Right ventricle myocardium inferior (tissue), 1 donor: ENCODE results near the gene HAGH. TPM values are rescaled to one million over a fixed set of nuclear protein-coding genes. Genes with fewer than 3 reads are reported as not detected.
A peak's percentile ranks its signal among the peaks of the same experiment; 100 is the strongest.

ENCODE experiments used
- ATAC-seq: fragments of 200-7000 bp; cut with Tn5 transposase; one replicate; pipeline ENCODE4 v1.9.1; 2020; ENCODE audit warnings: mild to moderate bottlenecking, moderate library complexity
- DNase-seq: peaks from one replicate; pipeline ENCODE4 v3.0.0; 2021; ENCODE audit errors: missing footprints
- intact Hi-C: fragments of 100-400 bp; cut with DNase I; formaldehyde crosslinking; loops from one replicate; pipeline ENCODE4 v1.11.0; 2022
- total RNA-seq: library from RNA; stranded (reverse); fragmentation: NEBNext Ultra II Directional; extraction: Animal tissue kit (Norgen Biotek cat#: 25700); gene quantifications from one replicate; pipeline ENCODE4 v1.2.1, GENCODE V29; 2021
- donor health status: DM: no; HTN: yes; CAD: no; lungs with severe emphysema.

The HAGH gene
- total RNA-seq, 1 donor from 2014 or later, result 171 TPM

DNA sequence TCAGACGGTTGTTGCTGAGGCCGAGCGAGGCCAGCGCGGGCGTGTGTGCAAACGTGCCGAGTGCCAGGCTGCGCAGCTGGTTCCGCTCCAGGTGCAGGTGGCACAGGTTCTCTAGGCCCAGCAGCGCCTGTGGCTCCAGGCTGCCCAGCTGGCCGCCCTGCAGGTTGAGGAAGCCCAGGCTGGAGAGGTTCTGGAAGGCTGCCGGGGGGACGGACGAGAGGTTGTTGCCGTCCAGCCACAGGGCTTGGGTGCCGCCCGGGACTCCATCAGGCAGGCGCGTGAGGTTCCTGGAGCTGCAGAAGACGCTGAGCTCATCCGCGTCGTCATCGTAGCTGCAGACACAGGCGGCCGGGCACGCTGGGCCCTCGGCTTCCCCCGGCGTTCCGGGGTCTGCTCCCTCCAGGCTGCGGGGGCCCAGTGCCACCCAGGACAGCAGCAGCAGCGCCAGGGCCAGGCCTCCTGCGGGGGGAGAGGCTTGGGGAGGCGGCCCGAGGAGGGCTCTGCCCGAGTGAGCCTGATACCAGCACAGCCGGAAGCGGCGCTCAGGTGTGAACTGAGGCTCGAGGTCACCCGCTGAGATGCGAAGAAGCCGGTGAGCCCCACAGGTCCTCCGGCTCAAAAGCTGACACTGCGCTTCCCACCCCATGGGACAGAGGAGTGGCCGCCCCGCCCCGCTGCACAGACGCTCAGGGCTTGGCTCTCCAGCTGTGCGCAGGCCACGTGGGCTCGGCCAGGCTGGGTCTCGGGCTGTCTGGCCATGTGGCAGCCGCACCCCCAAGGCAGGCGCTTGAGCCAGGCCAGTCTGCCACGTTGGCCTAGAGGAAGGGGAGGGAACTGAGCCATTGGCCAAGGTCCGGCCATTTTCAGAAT is 34.4 kb downstream of the HAGH start:
- intact Hi-C loops, result no loop called here
- ATAC-seq (no peak), DNase-seq (no peak)

DNA sequence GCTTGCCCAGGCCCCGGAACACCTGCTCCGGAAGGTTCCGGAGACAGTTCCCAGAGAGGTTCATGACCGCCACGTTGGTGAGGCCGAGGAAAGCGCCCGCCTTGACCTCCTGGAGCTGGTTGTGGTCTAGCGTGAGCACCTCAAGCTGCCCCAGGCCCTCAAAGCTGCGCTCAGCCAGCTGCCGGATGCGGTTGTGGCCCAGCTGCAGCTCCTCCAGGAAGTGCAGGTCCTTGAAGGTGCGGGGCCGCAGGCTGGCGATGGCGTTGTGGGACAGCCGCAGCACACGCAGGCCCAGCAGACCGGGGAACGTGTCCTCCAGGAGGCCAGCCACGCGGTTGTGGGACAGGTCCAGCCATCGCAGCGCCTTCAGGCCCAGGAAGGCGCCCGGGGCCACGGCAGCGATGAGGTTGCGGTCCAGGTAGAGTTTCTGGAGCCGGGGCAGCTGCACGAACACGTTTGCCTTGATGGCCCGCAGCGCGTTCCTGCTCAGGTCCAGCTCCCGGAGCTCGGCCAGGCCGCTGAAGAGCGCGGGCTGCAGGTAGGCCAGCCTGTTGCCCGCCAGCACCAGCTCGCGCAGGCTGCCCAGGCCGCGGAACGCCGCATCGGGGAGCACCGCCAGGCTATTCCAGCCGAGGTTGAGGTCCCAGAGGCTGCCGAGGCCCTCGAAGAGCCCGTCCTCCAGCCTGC is 35.2 kb downstream of the HAGH start:
- ATAC-seq (no peak), DNase-seq (peak; percentile 64)
- intact Hi-C loops, result no loop called here

DNA sequence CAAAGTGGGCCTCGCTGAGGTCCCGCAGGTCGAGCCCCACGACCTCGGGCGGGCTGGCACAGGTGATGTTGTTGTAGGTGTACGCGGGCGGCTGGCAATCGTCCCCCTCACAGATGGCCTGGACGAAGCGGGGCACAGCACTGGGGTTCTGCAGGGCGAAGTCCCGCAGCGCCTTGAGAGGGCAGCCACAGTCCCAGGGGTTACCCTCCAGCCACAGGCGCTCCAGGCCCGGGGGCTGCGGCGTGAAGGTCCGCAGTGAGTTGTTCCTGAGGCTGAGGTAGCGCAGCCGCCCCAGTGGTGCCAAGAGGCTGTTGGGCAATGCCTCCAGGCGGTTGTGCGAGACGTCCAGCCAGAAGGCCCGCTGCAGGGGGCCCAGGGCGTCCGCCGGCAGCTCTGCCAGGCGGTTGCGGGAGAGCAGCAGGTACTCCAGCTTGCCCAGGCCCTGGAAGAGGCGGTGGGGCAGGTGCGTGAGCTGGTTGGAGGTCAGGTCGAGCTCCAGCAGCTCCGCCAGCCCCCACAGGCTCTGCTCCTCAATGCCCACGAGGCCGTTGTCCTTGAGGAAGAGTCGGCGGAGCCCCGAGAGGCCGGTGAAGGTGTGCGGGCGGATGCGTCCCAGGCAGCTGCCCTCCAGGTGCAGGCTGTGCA is 35.9 kb downstream of the HAGH start:
- DNase-seq (no peak), ATAC-seq (no peak)
- intact Hi-C loops, result no loop called here

DNA sequence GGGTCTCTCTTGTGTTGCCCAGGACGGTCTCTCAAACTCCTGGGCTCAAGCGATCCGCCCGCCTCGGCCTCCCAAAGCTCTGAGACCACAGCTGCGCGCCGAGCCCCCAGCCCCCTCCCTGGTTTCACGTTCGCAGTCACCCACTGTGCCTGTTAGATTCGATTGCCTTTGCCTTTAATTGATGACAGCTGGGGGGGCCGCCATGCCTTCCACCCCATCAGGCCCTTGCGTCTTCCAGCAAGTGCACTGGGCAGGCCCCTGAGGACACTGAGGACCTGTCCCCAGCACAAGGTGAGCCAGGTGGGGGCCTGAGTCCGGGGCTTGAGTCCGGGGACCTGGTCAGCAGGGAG is 36.4 kb downstream of the HAGH start:
- intact Hi-C loops, result no loop called here
- DNase-seq (no peak), ATAC-seq (no peak)

DNA sequence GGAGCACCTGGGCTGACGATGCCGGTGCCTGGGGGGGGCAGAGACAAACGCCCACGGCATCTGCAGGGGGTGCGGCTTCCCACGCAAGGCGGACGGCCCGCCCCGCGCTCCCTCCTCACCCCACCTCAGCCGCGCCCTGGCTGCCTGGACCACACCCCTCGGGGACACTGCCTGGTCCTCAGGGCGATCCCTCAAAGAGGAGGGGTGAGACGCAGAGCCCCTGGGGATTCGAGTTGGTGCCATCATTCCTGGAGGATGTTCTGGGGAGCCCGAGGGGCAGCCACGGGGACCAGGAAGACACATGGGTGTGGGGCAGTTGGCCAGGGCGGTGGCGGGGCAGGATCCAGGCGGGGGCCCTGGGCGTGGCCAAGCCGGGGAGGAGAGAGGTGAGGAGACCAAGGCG is 37.0 kb downstream of the HAGH start:
- ATAC-seq (no peak), DNase-seq (peak; percentile 50)
- intact Hi-C loops, result loop anchor here (5.0 kb wide), 1 partner anchor 33 kb away; no protein-coding TSS in a partner anchor

DNA sequence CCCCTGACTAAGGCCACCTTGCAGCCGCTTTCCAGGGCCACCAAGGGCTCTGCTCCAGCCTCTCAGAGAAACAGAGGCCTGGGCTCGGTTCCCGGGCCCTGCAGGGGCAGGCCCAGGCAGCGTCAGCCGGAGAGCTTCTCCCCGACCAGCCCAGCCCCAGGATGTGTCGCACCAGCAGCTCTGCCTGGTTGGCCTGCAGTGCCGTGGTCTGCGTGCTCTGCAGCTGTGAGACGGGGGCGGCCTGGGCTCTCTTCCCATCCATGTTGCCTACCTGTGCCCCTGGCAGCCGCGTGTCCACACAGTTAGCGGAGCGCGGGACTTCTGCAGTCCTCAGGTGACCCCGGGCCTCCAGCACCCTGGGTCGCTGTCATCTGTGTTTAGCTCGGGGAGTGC is 37.9 kb downstream of the HAGH start:
- intact Hi-C loops, result loop anchor here (5.0 kb wide), 1 partner anchor 34 kb away; no protein-coding TSS in a partner anchor
- peak; percentile 64 for DNase-seq

DNA sequence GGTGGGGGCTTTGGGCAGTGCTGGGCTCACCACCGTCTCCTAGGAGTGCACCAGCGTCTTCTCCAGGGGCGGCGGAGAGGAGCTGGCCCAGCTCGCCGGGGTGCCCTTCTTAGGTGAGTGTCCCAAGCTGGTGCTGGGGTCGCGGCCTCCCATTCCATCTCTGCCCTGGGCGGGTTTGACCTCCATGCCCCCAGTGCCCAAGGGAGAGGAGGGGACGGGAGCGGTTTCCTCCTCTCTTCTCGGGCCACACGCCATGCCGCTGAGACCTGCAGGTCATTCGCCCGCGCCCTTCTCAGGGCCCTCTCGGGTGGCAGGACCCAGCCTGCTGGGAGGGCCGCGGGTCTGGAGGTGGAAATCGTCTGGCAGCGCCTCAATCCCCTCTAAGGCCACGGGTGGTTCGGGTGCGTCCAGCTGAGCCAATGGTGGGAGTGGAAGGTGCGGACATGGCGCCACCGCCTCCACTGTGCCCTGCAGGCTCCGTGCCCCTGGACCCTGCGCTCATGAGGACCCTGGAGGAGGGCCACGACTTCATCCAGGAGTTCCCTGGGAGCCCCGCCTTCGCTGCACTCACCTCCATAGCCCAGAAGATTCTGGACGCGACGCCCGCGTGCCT is 38.4 kb downstream of the HAGH start:
- intact Hi-C loops, result loop anchor here (5.0 kb wide), 1 partner anchor 34 kb away; no protein-coding TSS in a partner anchor
- no peak for ATAC-seq
- DNase-seq, result no peak

More for the DNA sequence above, 37.9 kb downstream of the HAGH start:
- ATAC-seq, result no peak

DNA sequence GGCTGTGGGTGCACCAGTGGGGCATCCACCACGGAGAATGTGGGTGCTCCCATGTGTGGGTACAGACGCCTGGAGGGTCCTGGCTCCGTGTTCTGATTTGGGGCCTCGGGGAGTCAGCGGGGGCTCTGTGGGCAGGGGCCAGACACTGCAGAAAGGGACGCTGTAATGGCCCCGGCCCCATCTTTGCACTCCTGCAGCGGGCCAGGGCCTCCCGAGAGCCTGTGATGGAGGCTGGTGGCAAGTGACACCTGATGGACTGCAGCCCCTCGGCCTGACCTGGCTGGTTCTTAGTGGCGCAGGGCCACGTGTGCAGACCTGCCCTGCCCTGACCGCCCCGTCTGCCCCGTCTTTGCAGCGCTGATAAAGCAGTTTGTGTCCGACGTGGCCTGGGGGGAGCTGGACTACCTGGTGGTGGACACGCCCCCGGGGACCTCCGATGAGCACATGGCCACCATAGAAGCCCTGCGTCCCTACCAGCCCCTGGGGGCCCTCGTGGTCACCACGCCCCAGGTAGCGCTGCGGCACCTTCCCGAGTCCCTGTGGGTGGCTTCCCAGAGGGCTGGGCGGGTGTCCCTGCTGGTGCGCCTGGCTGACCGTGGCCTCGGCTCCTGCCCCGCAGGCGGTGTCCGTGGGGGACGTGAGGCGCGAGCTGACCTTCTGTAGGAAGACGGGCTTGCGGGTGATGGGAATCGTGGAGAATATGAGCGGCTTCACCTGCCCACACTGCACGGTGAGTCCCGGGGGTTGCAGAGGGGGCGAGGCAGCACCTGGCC is 39.1 kb downstream of the HAGH start:
- intact Hi-C loops, result loop anchor here (5.0 kb wide), 1 partner anchor 35 kb away; no protein-coding TSS in a partner anchor
- DNase-seq (peak; percentile 55), ATAC-seq (no peak)

DNA sequence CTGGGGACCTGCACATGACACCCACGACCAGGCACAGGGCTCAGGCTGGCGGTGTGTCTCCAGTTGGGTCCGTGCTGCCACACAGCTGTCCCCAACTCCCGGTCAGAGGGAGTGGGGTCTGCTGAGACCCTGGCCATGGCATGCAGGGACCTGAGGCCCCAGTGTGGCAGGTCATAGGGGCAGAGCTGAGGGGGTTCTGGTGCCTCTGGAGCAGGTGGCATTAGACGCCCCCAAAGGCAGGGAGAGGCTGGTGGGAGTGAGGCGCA is 39.6 kb downstream of the HAGH start:
- ATAC-seq, result no peak
- no peak for DNase-seq
- intact Hi-C loops, result loop anchor here (5.0 kb wide), 1 partner anchor 35 kb away; no protein-coding TSS in a partner anchor

DNA sequence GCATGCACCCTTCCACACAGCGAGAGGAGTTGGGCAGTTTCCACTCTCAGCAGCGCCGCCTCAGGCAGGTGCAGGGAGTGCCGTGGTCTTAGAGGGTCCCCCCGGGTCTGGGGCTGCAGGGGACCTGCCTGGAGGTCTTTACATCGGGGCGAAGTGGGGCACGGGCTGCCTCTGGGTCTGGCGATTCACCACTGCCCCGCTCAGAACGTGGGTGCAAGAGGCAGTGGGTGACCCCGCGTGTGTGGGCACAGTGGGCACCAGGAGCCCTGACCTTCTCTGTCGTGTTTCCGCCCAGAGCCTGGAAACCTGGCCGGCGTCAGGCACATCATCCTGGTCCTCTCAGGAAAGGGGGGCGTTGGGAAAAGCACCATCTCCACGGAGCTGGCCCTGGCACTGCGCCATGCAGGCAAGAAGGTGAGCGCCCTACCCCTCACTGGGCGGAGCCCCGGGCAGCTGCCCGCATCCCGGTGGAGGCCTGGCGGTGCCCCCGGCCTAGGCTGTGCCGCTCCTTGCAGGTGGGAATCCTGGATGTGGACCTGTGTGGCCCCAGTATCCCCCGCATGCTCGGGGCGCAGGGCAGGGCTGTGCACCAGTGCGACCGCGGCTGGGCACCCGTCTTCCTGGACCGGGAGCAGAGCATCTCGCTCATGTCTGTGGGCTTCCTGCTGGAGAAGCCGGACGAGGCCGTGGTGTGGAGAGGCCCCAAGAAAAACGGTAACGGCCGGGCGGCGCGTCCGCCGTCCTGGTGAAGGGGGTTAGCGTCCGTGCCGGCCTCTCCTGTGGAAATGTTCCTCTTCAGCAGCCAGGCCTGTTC is 40.2 kb downstream of the HAGH start:
- DNase-seq (peak; percentile 60), ATAC-seq (no peak)
- intact Hi-C loops, result loop anchor here (5.0 kb wide), 1 partner anchor 36 kb away; no protein-coding TSS in a partner anchor

DNA sequence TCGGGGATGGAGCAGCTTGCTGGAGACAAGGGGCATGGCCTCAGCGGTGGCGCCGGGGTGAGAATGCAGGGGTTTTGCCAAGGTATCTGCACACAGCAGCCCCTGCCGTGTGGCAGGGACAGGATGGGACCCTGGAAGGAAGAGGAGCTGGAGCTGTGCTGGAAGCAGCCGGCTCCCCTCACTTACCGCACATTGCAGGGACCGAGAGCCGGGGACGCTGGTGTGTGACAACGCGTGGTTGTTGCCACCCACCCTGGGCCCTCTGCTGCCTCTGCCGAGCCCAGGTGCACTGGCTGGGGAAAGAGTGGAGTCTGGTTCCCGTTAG is 40.8 kb downstream of the HAGH start:
- no peak for ATAC-seq
- intact Hi-C loops, result loop anchor here (5.0 kb wide), 1 partner anchor 36 kb away; no protein-coding TSS in a partner anchor
- DNase-seq, result no peak

DNA sequence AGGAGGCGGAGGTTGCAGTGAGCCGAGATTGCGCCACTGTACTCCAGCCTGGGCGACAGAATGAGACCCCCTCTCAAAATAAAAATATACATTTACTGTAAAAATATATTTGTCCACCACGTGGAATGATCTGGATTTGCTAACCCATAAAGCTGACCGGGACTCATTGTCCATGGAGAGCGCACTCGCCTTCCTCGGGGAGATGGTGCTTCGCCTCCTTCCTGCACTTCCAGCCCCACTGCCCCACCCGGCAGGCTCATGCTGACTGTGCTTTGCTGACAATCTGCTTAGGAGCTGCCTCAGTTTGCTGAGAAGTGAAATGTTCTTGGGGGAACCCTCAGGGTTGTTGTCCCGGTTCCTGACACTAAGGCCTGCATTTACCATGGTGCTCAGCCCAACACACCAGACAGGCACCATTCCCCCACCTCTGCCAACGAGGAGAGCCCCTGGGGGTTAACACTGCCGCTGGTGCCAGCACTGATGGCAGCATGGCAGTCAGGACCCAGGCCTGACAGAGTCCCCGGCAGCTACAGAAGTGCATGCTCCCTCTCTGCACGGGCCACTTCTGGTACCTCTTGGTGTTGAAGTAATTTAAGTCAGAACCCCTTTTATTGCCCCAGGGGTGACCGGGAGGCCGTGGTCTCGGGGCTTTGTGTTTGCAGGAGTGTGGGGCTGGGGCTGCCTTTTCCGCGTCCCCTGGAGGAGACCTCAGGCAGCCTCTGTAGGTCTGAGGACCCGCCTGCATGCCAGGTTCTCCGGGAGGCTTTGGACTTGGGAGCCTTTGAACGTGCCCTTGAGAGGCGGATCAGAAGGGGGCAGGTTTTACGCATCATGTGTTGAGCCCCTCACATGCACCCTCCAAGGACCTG is 41.4 kb downstream of the HAGH start:
- DNase-seq (no peak), ATAC-seq (no peak)
- intact Hi-C loops, result loop anchor here (5.0 kb wide), 2 partner anchors 37 to 78 kb away; partner anchors contain the start of gene MAPK8IP3

DNA sequence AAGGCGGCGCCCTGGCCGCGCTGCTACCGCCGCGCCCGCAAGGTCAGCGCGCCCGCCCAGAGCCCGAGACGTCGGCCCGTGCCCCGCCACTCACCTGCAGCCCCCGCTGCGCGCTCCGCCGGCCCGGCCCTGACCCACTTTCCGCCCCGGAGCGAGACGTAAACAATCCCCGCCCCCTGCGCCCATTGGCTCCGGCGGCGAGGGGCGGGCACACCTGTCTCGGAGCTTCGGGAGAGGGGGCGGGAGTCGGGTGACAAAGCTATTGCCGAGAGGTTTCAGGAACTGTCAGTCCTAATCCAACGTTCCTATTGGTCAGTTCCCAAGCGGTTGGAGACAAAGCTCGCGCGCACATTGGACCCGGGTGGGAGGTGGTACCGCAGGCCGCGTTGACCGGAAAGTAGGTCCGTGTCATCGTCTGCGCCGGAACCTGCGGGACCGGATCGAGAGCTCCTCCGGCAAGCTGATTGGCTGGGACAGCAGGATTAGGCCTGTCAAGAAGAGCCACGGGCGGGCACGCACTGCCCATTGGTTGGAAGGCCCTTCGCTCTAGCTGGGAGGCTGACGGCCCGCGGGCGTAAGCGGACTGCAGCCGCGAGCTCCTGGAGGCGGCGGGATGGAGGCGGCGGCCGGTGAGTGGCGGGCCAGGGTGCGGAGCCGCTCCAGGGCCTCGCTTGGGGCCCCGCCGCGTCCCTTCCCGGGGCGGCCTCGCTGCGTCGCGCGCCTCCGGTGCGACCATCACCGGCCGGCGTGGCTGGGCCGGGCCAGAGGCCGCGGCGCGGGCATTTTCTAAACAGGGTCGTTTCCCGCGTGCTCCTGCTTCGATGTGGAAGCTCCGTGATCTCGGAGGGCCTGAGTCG is 44.0 kb downstream of the HAGH start, which contains the start of the genes NUBP2 and SPSB3:
TSS of gene NUBP2 (plus strand) at position 553 of the 857 bp plus-strand sequence. CDS start at position 614, 61 bp downstream.
TSS of gene SPSB3 (minus strand) at position 164 of the 857 bp plus-strand sequence. CDS start 1,088 bp downstream, outside the sequence.
- intact Hi-C loops, result loop anchor here (5.0 kb wide), 1 partner anchor 75 kb away; the partner anchor contains the start of gene MAPK8IP3
- peak; percentile 100 for DNase-seq
- peak; percentile 96 for ATAC-seq

DNA sequence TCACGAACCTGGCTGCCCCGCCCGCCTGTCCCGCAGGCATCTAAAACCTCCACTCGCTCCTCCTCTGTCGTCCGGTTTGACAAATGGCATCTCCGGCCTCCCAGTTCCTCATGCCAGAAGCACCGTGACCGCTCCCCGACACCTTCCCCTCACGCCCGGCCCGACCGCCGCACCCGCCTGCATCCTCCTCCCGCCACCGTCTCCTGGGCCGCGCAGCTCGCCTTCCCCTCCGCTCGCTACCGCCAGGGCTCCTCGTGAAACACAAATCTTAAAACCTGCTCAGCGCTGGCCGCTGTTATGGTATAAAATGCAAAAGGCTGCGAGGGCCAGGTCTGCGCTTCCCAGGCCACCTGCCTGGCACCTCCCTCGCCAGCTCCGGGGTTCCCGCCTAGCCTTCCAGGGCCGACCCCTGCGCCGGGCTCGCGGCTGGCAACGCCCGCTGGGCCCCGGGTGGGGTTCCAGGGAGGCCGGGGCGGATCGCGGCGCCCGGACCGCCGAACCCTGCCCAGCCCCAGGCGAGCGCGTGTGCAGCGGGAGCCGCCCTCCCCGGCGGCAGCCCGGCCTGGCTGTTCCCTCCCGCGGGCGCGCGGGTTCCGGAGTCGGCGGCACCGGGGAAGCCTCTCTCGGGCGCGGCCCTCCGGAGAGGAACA is 44.7 kb downstream of the HAGH start:
- no peak for DNase-seq
- peak; percentile 0 for ATAC-seq
- intact Hi-C loops, result loop anchor here (5.0 kb wide), 1 partner anchor 75 kb away; the partner anchor contains the start of gene MAPK8IP3

DNA sequence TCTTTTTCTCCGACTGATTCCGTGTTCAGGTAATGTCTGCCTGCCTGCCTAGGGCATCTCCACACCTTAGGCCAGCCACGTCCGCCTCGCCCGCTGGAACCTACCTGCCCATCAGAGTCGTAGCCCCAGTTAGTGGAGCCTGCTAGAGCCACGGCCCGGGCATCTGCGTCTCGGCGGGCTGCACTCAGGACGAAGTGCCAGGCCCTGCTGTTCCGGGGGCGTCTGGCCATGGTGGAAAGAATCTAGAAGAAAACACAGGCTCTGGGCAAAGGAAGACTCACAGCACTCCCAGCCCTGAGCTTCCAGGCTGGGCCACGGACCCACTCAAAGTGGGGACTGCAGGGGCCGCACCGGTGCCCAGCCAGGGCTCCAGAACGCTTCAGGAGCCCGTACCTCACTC is 45.4 kb downstream of the HAGH start:
- DNase-seq (peak; percentile 54), ATAC-seq (no peak)
- intact Hi-C loops, result loop anchor here (5.0 kb wide), 1 partner anchor 74 kb away; the partner anchor contains the start of gene MAPK8IP3
